Mucosa of descending colon (tissue), 3 donors: Measurements from ENCODE around the gene RPL37A. TPM values are rescaled to one million over a fixed set of nuclear protein-coding genes. Genes with fewer than 3 reads are reported as not detected.

Source experiments
- ATAC-seq: fragments of 200-7000 bp; cut with Tn5 transposase; one replicate; pipeline ENCODE4 v1.9.1; 2020; ENCODE audit warnings: mild to moderate bottlenecking, moderate library complexity
- DNase-seq, 3 donors: peaks; one replicate each; pipeline ENCODE4 v3.0.0-alpha.2; 2020
- H3K36me3 ChIP-seq: fragments of 200-600 bp; one replicate; pipeline ENCODE4 v1.8.0; 2021; ENCODE audit warnings: low read depth, mild to moderate bottlenecking
- H3K4me1 ChIP-seq: fragments of 200-600 bp; one replicate; pipeline ENCODE4 v1.8.0; 2021; ENCODE audit warnings: low read depth, mild to moderate bottlenecking
- H3K4me3 ChIP-seq: fragments of 200-600 bp; one replicate; pipeline ENCODE4 v1.8.0; 2021; ENCODE audit warnings: mild to moderate bottlenecking
- H3K9me3 ChIP-seq: fragments of 200-600 bp; one replicate; pipeline ENCODE4 v1.8.0; 2021; ENCODE audit warnings: mild to moderate bottlenecking
- CTCF ChIP-seq: fragments of 200-600 bp; IDR thresholded peaks from one replicate; pipeline ENCODE4 v1.8.0; 2022; ENCODE audit warnings: antibody characterized with exemption, mild to moderate bottlenecking
- intact Hi-C, 2 donors: fragments of 100-400 bp; cut with DNase I in 1 of 2; cut with micrococcal nuclease in 1 of 2; formaldehyde crosslinking; loops; one replicate each; pipeline versions ENCODE4 v1.11.0 to v1.11.1; 2022; cut with DNase I, micrococcal nuclease
- total RNA-seq, 3 donors: library from RNA; stranded (reverse); fragmentation: NEBNext Ultra II Directional in 2 of 3; extraction: Animal tissue kit (Norgen Biotek cat#: 25700) in 2 of 3; gene quantifications; one replicate each; pipeline versions ENCODE4 v1.2.1 to v1.2.4, GENCODE V29; 2021 to 2023
- donor health status: DM: no; HTN: no; CAD: no; lungs with moderate emphysema.
- donor health status: DM: no; HTN: no; CAD: no.
- donor health status: DM: no; HTN: yes; CAD: no.

The RPL37A gene
- total RNA-seq, 3 donors from 2014 or later, result 1,908 to 2,059 (median 1,949) TPM

DNA sequence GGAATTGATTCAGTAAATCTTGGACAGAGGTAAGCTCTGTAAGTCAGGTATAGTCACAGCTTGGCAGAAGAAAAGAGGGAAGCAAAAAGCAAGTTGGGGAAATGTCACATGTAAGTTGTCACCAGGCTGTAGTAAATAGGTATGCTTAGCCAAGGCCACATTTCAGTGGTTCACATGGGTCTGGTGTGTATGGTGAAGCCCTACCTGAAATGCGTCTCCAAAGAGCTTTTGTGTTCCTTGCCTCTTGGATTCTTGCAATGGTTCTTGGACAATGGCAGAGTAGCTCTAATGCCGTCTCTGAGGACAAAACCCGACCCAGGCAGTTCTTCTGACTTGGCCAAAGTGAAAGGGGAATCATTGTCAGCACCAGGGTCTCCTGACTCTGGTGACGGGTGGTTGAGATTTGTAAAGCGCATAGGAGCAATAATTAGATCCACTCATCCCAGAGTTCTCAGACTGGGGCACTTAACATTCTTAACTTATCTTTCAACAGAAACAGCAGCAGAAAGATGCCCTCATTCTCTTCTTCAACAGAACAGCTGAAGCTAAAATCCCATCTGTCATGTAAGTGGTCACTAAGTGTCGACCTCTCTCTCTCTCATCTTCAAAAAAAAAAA lies 34.4 kb upstream of the RPL37A start:
- Histone ChIP-seq H3K36me3 (no peaks in the 10 kb centered on the region), H3K4me1 (no peaks in the 10 kb centered on the region), H3K9me3 (no peaks in the 10 kb centered on the region), H3K4me3 (no peak overlapping the region)
- intact Hi-C loops, result no loop called here
- DNase-seq, result no peak
- no peak for ATAC-seq
- no peak for TF ChIP-seq CTCF

DNA sequence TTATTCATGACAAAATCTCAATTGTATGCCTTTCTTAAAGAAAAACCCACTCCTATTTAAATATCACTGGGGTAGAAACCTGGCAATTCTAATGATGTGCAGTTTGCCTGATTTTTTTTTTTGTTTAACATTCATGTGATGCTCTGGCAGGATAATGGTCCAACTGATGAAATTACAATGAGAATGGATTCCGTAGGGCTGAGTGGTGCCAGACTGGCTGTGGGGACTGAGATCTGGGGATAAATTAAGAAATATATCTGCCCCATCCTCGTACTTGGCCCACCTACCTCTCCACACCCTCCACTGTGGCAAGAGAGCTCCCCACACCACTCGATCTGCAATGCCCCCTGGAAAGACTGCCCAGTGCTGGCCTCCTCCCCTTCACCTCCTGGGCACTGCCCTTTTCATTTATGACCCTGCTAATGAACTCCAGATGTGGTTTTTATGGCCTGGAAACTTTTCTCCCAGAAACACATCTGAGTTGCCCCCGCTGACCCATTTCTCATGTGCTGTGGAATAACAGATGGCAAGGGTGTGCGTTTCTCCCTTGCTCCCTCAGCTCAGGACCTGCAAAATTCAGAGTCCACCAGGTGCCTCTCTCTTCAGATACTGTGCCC lies 33.0 kb upstream of the RPL37A start:
- DNase-seq (no peak), ATAC-seq (no peak)
- intact Hi-C loops, result no loop called here
- Histone ChIP-seq H3K9me3 (no peaks in the 10 kb centered on the region), H3K4me1 (no peaks in the 10 kb centered on the region), H3K36me3 (no peaks in the 10 kb centered on the region), H3K4me3 (no peak overlapping the region)
- TF ChIP-seq CTCF, result no peak

DNA sequence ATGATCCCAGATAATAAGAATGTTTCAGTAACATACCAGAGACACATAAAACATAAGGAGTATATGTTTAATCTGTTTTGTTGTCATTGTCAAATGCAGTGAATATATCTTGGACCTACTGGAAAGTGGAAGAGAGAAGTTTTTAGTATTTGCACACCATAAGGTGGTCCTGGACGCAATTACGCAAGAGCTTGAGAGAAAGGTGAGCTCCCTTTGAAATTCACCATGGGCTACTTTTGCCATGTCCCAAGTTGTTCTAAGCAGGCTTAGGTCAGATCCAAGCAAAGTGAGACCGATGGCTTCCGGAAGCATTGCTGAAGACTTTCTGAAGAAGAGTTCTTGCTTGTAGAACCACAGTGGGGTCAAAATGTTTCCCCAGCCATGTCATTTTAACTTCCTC lies 30.8 kb upstream of the RPL37A start:
- Histone ChIP-seq H3K4me1 (no peaks in the 10 kb centered on the region), H3K36me3 (no peaks in the 10 kb centered on the region), H3K4me3 (no peak overlapping the region), H3K9me3 (no peaks in the 10 kb centered on the region)
- intact Hi-C loops, result no loop called here
- DNase-seq, result no peak
- TF ChIP-seq CTCF, result no peak
- ATAC-seq, result no peak

- ATAC-seq (no peak), DNase-seq (no peak)
- H3K9me3 ChIP-seq, result no peaks in the 10 kb centered on the region
- intact Hi-C loops, result no loop called here
- H3K36me3 ChIP-seq, result no peaks in the 10 kb centered on the region
- H3K4me1 ChIP-seq, result no peaks in the 10 kb centered on the region
- TF ChIP-seq CTCF, result no peak
- H3K4me3 ChIP-seq, result no peak overlapping the region
These were observed 29.0 kb upstream of the RPL37A start for GRCh38 chr2:216469661-216470060.

DNA sequence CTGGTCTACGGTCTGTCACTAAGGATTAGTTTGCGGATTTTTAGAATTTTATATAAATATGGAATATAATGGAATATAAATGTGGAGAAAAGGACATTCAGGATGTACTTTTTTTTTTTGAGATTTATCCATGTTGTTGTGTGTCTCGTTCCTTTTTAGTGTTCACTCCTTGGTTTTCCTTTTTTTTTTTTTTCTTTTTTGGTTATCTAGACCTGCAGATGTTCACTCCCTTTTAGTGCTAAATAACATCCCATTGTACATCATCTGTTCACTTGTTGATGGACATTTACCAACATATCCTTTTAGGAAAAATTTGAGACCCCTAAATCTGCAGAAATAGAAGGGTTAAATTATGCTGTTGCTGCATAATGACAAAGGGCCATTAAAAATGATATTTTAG lies 25.5 kb upstream of the RPL37A start:
- ATAC-seq, result no peak
- intact Hi-C loops, result no loop called here
- no peak for DNase-seq
- no peaks in the 10 kb centered on the region for H3K36me3 ChIP-seq
- H3K9me3 ChIP-seq, result no peaks in the 10 kb centered on the region
- no peaks in the 10 kb centered on the region for H3K4me1 ChIP-seq
- H3K4me3 ChIP-seq, result no peak overlapping the region
- no peak for TF ChIP-seq CTCF
